ENCODE measurements around the gene ENG.

DNA sequence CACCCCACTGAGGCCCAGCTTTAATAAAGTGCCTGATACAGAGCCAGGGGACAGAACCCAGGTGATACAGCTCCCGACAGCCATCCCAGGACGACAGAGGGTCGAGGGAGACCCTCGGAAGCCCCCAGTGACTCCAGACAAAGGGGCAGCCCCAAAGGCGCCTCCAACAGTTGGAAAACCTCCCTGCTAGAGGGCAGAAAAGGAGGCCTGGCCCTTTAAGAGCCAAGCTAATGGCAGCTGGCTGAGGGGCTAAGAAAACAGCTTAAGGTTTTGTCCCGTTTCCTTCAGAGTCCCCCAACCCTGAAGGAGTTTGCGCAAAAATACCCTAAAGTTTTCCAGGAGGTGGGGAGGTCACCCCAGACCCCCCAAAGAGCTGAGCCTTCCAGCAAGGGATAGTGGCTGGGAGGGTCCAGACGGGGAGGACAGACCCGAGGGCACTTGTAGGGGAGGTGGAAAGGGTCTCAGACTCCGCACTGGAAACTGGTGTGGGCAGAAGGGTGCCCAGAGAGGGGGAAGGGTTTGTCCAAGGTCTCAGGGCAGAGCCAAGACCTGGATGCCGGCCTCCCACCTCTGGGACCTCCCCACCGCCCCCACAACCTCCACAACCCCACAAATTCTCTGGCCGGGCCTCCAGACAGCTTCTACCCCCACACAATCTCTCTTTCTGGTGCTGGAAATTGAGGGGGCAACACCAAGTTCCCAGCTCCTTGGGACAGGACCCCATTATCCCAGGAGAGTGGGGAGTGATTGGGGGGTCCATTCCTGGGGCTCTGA is 31.2 kb upstream of the ENG start:
- TF ChIP-seq, protein P1, sequence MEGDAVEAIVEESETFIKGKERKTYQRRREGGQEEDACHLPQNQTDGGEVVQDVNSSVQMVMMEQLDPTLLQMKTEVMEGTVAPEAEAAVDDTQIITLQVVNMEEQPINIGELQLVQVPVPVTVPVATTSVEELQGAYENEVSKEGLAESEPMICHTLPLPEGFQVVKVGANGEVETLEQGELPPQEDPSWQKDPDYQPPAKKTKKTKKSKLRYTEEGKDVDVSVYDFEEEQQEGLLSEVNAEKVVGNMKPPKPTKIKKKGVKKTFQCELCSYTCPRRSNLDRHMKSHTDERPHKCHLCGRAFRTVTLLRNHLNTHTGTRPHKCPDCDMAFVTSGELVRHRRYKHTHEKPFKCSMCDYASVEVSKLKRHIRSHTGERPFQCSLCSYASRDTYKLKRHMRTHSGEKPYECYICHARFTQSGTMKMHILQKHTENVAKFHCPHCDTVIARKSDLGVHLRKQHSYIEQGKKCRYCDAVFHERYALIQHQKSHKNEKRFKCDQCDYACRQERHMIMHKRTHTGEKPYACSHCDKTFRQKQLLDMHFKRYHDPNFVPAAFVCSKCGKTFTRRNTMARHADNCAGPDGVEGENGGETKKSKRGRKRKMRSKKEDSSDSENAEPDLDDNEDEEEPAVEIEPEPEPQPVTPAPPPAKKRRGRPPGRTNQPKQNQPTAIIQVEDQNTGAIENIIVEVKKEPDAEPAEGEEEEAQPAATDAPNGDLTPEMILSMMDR (conservative IDR thresholded peaks at IDR 0.05; ENCODE audit: low read depth, low read length): no peak
- no peak for TF ChIP-seq EZH2 (IDR thresholded peaks at IDR 0.05; ENCODE audit: borderline replicate concordance, low read depth, low read length, poor library complexity, severe bottlenecking)

All from A673 (cell line).